DOHH2 (cell line): Measurements from ENCODE around the gene VGLL4.

Source experiments
- EZH2phosphoT487 ChIP-seq: fragments of 200-600 bp; sonication (generic); IDR thresholded peaks from 2 replicates; pipeline ENCODE4 v1.6.1; 2017; ENCODE audit warnings: borderline replicate concordance, mild to moderate bottlenecking, antibody characterized with exemption, low read length, moderate library complexity, mixed read lengths
- TF ChIP-seq, protein P1 (sequence below): fragments of 200-600 bp; sonication (generic); IDR thresholded peaks from one replicate; pipeline ENCODE4 v1.5.1; 2014; ENCODE audit warnings: antibody characterized with exemption, mild to moderate bottlenecking, low read depth, low read length; ENCODE audit not compliant: poor library complexity, severe bottlenecking

DNA sequence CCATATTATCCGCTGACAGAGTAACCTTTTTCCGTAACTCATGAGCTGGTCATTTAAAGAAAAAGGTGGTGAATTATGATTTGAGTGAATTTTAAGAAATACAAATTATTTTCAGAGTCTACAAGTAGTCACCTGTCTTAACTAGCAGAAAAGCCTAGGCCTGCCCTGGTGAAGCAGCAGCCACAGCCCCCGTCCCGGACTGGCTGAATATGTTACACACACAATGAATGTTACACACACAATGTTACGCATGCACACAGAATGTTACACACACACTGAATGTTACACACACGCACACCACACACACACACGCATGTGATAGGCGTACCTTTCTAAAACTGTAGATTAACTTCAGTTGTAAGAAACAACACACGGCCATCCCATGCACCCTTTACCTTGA is 77.8 kb downstream of the VGLL4 start:
- TF ChIP-seq, protein P1, sequence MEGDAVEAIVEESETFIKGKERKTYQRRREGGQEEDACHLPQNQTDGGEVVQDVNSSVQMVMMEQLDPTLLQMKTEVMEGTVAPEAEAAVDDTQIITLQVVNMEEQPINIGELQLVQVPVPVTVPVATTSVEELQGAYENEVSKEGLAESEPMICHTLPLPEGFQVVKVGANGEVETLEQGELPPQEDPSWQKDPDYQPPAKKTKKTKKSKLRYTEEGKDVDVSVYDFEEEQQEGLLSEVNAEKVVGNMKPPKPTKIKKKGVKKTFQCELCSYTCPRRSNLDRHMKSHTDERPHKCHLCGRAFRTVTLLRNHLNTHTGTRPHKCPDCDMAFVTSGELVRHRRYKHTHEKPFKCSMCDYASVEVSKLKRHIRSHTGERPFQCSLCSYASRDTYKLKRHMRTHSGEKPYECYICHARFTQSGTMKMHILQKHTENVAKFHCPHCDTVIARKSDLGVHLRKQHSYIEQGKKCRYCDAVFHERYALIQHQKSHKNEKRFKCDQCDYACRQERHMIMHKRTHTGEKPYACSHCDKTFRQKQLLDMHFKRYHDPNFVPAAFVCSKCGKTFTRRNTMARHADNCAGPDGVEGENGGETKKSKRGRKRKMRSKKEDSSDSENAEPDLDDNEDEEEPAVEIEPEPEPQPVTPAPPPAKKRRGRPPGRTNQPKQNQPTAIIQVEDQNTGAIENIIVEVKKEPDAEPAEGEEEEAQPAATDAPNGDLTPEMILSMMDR: no peak
- no peak for TF ChIP-seq EZH2phosphoT487
